GM21717 (cell line): ENCODE measurements around the gene POTEB.
"Not testable (repeated sequence)": the region's sequence is repeated elsewhere in the genome, so short reads cannot be mapped to it uniquely, and the experiment has no call there.

Source experiments
- ATAC-seq: cut with Tn5 transposase; IDR thresholded peaks from one replicate; pipeline ENCODE4 v1.9.1; 2021; ENCODE audit warnings: mild to moderate bottlenecking, moderate library complexity; ENCODE audit not compliant: unreplicated experiment

POTEB gene

GRCh38 chr15:21877635-21878034 is at the start of gene POTEB:
Gene POTEB, minus strand, starts transcription at chr15:21877735. Its CDS starts 489 bp downstream, at chr15:21877246.
- not testable (repeated sequence) for ATAC-seq

DNA sequence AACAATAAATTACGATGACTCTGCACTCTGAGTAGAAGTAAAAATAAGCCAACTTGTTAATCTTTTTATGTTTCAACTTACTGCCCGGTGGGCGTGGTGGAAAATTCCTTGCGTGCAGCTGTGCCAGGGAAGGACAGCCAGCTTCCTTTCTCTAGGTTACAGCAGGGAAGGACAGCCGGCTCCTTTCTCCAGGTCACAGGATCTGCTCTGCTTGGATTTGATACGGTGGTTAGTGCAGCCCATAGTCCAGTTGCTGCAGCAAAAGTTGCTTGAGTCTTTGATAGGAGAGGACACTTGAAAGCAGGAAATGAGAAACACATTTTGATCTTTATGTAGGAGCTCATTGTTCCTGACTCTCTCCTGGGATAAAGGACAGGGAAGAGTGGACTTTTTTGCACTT is 13.4 kb upstream of the POTEB start:
- not testable (repeated sequence) for ATAC-seq

- not testable (repeated sequence) for ATAC-seq
Measured at GRCh38 chr15:21889542-21889941, 12.0 kb upstream of the POTEB start.

DNA sequence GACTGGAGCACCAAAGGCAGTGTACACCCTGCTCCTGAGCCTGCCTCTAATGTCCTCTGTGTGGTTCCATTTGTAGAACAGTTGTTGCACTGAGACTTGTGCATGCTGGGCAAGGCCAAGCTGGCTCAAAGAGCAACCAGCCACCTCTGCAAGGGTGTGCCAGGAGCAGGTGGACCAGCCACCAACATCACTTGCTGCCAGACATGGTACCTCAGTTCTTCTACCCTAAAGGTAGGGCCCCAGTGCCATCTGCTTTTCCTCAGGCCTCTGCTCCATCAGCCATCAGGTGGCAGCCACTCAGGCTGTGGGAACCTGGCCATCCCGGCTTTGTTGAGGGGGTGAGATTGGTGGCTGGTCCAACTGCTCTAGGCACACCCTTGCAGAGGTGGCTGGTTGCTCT is 38.7 kb downstream of the POTEB start:
- not testable (repeated sequence) for ATAC-seq
